Ishikawa (cell line): ENCODE results near the gene CTSC.

ENCODE experiments used
- CEBPB ChIP-seq: IDR thresholded peaks from 2 replicates; pipeline ENCODE4 v1.6.1; 2012
- CREB1 ChIP-seq: IDR thresholded peaks from 2 replicates; pipeline ENCODE4 v1.6.1; 2012; ENCODE audit warnings: low read depth
- EGR1 ChIP-seq: IDR thresholded peaks from 2 replicates; pipeline ENCODE4 v1.6.1; 2012
- EP300 ChIP-seq: IDR thresholded peaks from 2 replicates; pipeline ENCODE4 v1.6.1; 2012; ENCODE audit warnings: borderline replicate concordance
- FOXM1 ChIP-seq: IDR thresholded peaks from 2 replicates; pipeline ENCODE4 v1.6.1; 2012; ENCODE audit warnings: low read depth, borderline replicate concordance
- MAX ChIP-seq: IDR thresholded peaks from 2 replicates; pipeline ENCODE4 v1.6.1; 2012
- NFIC ChIP-seq: IDR thresholded peaks from 2 replicates; pipeline ENCODE4 v1.6.1; 2012
- RAD21 ChIP-seq: IDR thresholded peaks from 2 replicates; pipeline ENCODE4 v1.6.1; 2012; ENCODE audit warnings: low read depth
- REST ChIP-seq: IDR thresholded peaks from 2 replicates; pipeline ENCODE4 v1.6.1; 2012; ENCODE audit warnings: low read depth, mild to moderate bottlenecking
- TAF1 ChIP-seq: IDR thresholded peaks from 2 replicates; pipeline ENCODE4 v1.6.1; 2012; ENCODE audit warnings: low read depth, mild to moderate bottlenecking
- TCF12 ChIP-seq: IDR thresholded peaks from 2 replicates; pipeline ENCODE4 v1.6.1; 2012; ENCODE audit warnings: low read depth
- TEAD4 ChIP-seq: IDR thresholded peaks from 2 replicates; pipeline ENCODE4 v1.6.1; 2012
- USF1 ChIP-seq: IDR thresholded peaks from 2 replicates; pipeline ENCODE4 v1.6.1; 2012
- YY1 ChIP-seq: IDR thresholded peaks from 2 replicates; pipeline ENCODE4 v1.6.1; 2012; ENCODE audit warnings: low read depth
- ZBTB7A ChIP-seq: IDR thresholded peaks from 2 replicates; pipeline ENCODE4 v1.6.1; 2012; ENCODE audit warnings: low read depth

The CTSC gene

GRCh38 chr11:88259431-88259830 lies 78.1 kb downstream of the CTSC start:
- TF ChIP-seq USF1 (no peak), CREB1 (no peak), EGR1 (no peak), TCF12 (no peak), FOXM1 (no peak), NFIC (no peak), ZBTB7A (no peak), TAF1 (no peak), RAD21 (no peak), EP300 (no peak), MAX (no peak)

GRCh38 chr11:88252208-88252607 lies 85.3 kb downstream of the CTSC start:
- TF ChIP-seq NFIC (no peak), FOXM1 (no peak), ZBTB7A (no peak), CREB1 (no peak), TAF1 (no peak), USF1 (no peak), TEAD4 (no peak), EGR1 (no peak), TCF12 (no peak), YY1 (no peak), REST (no peak), EP300 (no peak), CEBPB (no peak)

- no peak for TF ChIP-seq USF1
- no peak for TF ChIP-seq CEBPB
- TF ChIP-seq EGR1, result no peak
- no peak for TF ChIP-seq YY1
- TF ChIP-seq ZBTB7A, result no peak
- TF ChIP-seq EP300, result no peak
- TF ChIP-seq CREB1, result no peak
Observed at GRCh38 chr11:88250566-88251242, 86.8 kb downstream of the CTSC start.

- TF ChIP-seq REST, result no peak
Observed at GRCh38 chr11:88249706-88250105, 87.8 kb downstream of the CTSC start.

- TF ChIP-seq MAX (no peak), RAD21 (no peak), TEAD4 (no peak), CEBPB (no peak), USF1 (no peak), EP300 (no peak), YY1 (no peak), ZBTB7A (no peak), TCF12 (no peak), TAF1 (no peak), NFIC (no peak), CREB1 (no peak), EGR1 (no peak), FOXM1 (no peak), REST (no peak)
Observed at GRCh38 chr11:88246696-88247095, 90.8 kb downstream of the CTSC start.
